ENCODE measurements around the gene UBA3. TPM values are rescaled to one million over a fixed set of nuclear protein-coding genes. Genes with fewer than 3 reads are reported as not detected.

Gene UBA3
- total RNA-seq, 1 donor from 2014 or later, result 65.1 TPM

- H3K4me3 ChIP-seq (ENCODE audit: low read depth, low read length), result no peak overlapping the region
- DNase-seq (ENCODE audit: low read depth), result no peak
- TF ChIP-seq CTCF (conservative IDR thresholded peaks at IDR 0.05; ENCODE audit: low read depth, low read length), result no peak
Observed at GRCh38 chr3:69058947-69059224, 21.3 kb downstream of the UBA3 start.

GRCh38 chr3:69058180-69058946, 21.8 kb downstream of the UBA3 start:
- no peak for DNase-seq (ENCODE audit: low read depth)
- no peak for TF ChIP-seq CTCF (conservative IDR thresholded peaks at IDR 0.05; ENCODE audit: low read depth, low read length)
- H3K4me3 ChIP-seq (ENCODE audit: low read depth, low read length), result no peak overlapping the region

- DNase-seq (ENCODE audit: low read depth), result no peak
- TF ChIP-seq CTCF (conservative IDR thresholded peaks at IDR 0.05; ENCODE audit: low read depth, low read length), result no peak
- H3K4me3 ChIP-seq (ENCODE audit: low read depth, low read length), result peak overlapping the region; percentile 85
Observed at GRCh38 chr3:69052472-69052898, 27.7 kb downstream of the UBA3 start.

GRCh38 chr3:69051756-69052471, 28.3 kb downstream of the UBA3 start, which contains the start of gene TMF1:
TMF1 (minus strand) TSS chr3:69052333; CDS start chr3:69052086, 247 bp downstream.
- TF ChIP-seq CTCF (conservative IDR thresholded peaks at IDR 0.05; ENCODE audit: low read depth, low read length), result no peak
- H3K4me3 ChIP-seq (ENCODE audit: low read depth, low read length), result peak within 1 kb of the TSS; percentile 85
- peak; percentile 96 for DNase-seq (ENCODE audit: low read depth)

GRCh38 chr3:69048990-69049389, 31.2 kb downstream of the UBA3 start:
- H3K4me3 ChIP-seq (ENCODE audit: low read depth, low read length), result no peak overlapping the region
- TF ChIP-seq CTCF (conservative IDR thresholded peaks at IDR 0.05; ENCODE audit: low read depth, low read length), result no peak
- DNase-seq (ENCODE audit: low read depth), result no peak

- TF ChIP-seq CTCF (conservative IDR thresholded peaks at IDR 0.05; ENCODE audit: low read depth, low read length), result no peak
- H3K4me3 ChIP-seq (ENCODE audit: low read depth, low read length), result no peak overlapping the region
- DNase-seq (ENCODE audit: low read depth), result no peak
Observed at GRCh38 chr3:69044608-69045007, 35.6 kb downstream of the UBA3 start.

All from epithelial cell of proximal tubule (primary cell).